ENCODE measurements around the gene SMAP1.

The SMAP1 gene

GRCh38 chr6:70652216-70652615 is 15.5 kb upstream of the SMAP1 start:
- WGBS (ENCODE audit: insufficient coverage, insufficient read length): no CpG with 5 or more reads among the region's 1 CpG
- H3K27ac ChIP-seq (ENCODE audit: low read length): no peak overlapping the region
- H3K27me3 ChIP-seq (ENCODE audit: control insufficient read depth, insufficient read depth, low read length): no peaks in the 10 kb centered on the region
- DNase-seq (ENCODE audit: low read depth, low spot score): no peak
- no peak overlapping the region for H3K4me3 ChIP-seq (ENCODE audit: low read length)
- H3K9me3 ChIP-seq (ENCODE audit: control insufficient read depth, insufficient read depth, low read length): no peaks in the 10 kb centered on the region
- H3K36me3 ChIP-seq (ENCODE audit: control insufficient read depth, insufficient read depth, low read length): no peaks in the 10 kb centered on the region
- no peaks in the 10 kb centered on the region for H3K4me1 ChIP-seq (ENCODE audit: control insufficient read depth, insufficient read depth, low read length)

GRCh38 chr6:70657706-70658105 is 10.0 kb upstream of the SMAP1 start:
- Histone ChIP-seq H3K27me3 (ENCODE audit: control insufficient read depth, insufficient read depth, low read length) (no peaks in the 10 kb centered on the region), H3K36me3 (ENCODE audit: control insufficient read depth, insufficient read depth, low read length) (no peaks in the 10 kb centered on the region), H3K4me3 (ENCODE audit: low read length) (no peak overlapping the region), H3K9me3 (ENCODE audit: control insufficient read depth, insufficient read depth, low read length) (no peaks in the 10 kb centered on the region), H3K27ac (ENCODE audit: low read length) (no peak overlapping the region), H3K4me1 (ENCODE audit: control insufficient read depth, insufficient read depth, low read length) (no peaks in the 10 kb centered on the region)
- no CpG with 5 or more reads among the region's 3 CpGs for WGBS (ENCODE audit: insufficient coverage, insufficient read length)
- no peak for DNase-seq (ENCODE audit: low read depth, low spot score)

GRCh38 chr6:70663881-70664466 is 3.7 kb upstream of the SMAP1 start:
- no peaks in the 10 kb centered on the region for H3K36me3 ChIP-seq (ENCODE audit: control insufficient read depth, insufficient read depth, low read length)
- H3K27me3 ChIP-seq (ENCODE audit: control insufficient read depth, insufficient read depth, low read length): no peaks in the 10 kb centered on the region
- H3K9me3 ChIP-seq (ENCODE audit: control insufficient read depth, insufficient read depth, low read length): no peaks in the 10 kb centered on the region
- H3K4me3 ChIP-seq (ENCODE audit: low read length): no peak overlapping the region
- DNase-seq (ENCODE audit: low read depth, low spot score): no peak
- no peaks in the 10 kb centered on the region for H3K4me1 ChIP-seq (ENCODE audit: control insufficient read depth, insufficient read depth, low read length)
- no peak overlapping the region for H3K27ac ChIP-seq (ENCODE audit: low read length)
- WGBS (ENCODE audit: insufficient coverage, insufficient read length): no CpG with 5 or more reads among the region's 6 CpGs

GRCh38 chr6:70666706-70667105 is 977 bp upstream of the SMAP1 start:
- H3K36me3 ChIP-seq (ENCODE audit: control insufficient read depth, insufficient read depth, low read length): no peaks in the 10 kb centered on the region
- no peak overlapping the region for H3K4me3 ChIP-seq (ENCODE audit: low read length)
- WGBS (ENCODE audit: insufficient coverage, insufficient read length): no CpG with 5 or more reads among the region's 6 CpGs
- no peaks in the 10 kb centered on the region for H3K4me1 ChIP-seq (ENCODE audit: control insufficient read depth, insufficient read depth, low read length)
- H3K9me3 ChIP-seq (ENCODE audit: control insufficient read depth, insufficient read depth, low read length): no peaks in the 10 kb centered on the region
- H3K27me3 ChIP-seq (ENCODE audit: control insufficient read depth, insufficient read depth, low read length): no peaks in the 10 kb centered on the region
- H3K27ac ChIP-seq (ENCODE audit: low read length): no peak overlapping the region
- no peak for DNase-seq (ENCODE audit: low read depth, low spot score)

- Histone ChIP-seq H3K27ac (ENCODE audit: low read length) (no peak overlapping the region), H3K4me1 (ENCODE audit: control insufficient read depth, insufficient read depth, low read length) (no peaks in the 10 kb centered on the region), H3K36me3 (ENCODE audit: control insufficient read depth, insufficient read depth, low read length) (no peaks in the 10 kb centered on the region), H3K4me3 (ENCODE audit: low read length) (peak overlapping the region; percentile 74; the same call in 1 of the 2 replicates), H3K27me3 (ENCODE audit: control insufficient read depth, insufficient read depth, low read length) (no peaks in the 10 kb centered on the region), H3K9me3 (ENCODE audit: control insufficient read depth, insufficient read depth, low read length) (no peaks in the 10 kb centered on the region)
- no CpG with 5 or more reads among the region's 15 CpGs for WGBS (ENCODE audit: insufficient coverage, insufficient read length)
- DNase-seq (ENCODE audit: low read depth, low spot score): no peak
Observed at GRCh38 chr6:70667256-70667710, 400 bp upstream of the SMAP1 start.

GRCh38 chr6:70668499-70668812 is 773 bp downstream of the SMAP1 start:
- Histone ChIP-seq H3K4me3 (ENCODE audit: low read length) (peak overlapping the region; percentile 74; the same call in 1 of the 2 replicates), H3K27me3 (ENCODE audit: control insufficient read depth, insufficient read depth, low read length) (no peaks in the 10 kb centered on the region), H3K36me3 (ENCODE audit: control insufficient read depth, insufficient read depth, low read length) (no peaks in the 10 kb centered on the region), H3K9me3 (ENCODE audit: control insufficient read depth, insufficient read depth, low read length) (no peaks in the 10 kb centered on the region), H3K27ac (ENCODE audit: low read length) (no peak overlapping the region), H3K4me1 (ENCODE audit: control insufficient read depth, insufficient read depth, low read length) (no peaks in the 10 kb centered on the region)
- 100% methylated on average over 1 of the region's 8 CpGs for WGBS (ENCODE audit: insufficient coverage, insufficient read length)
- no peak for DNase-seq (ENCODE audit: low read depth, low spot score)

- Histone ChIP-seq H3K4me3 (ENCODE audit: low read length) (no peak overlapping the region), H3K9me3 (ENCODE audit: control insufficient read depth, insufficient read depth, low read length) (no peaks in the 10 kb centered on the region), H3K27me3 (ENCODE audit: control insufficient read depth, insufficient read depth, low read length) (no peaks in the 10 kb centered on the region), H3K27ac (ENCODE audit: low read length) (no peak overlapping the region), H3K36me3 (ENCODE audit: control insufficient read depth, insufficient read depth, low read length) (no peaks in the 10 kb centered on the region), H3K4me1 (ENCODE audit: control insufficient read depth, insufficient read depth, low read length) (no peaks in the 10 kb centered on the region)
- DNase-seq (ENCODE audit: low read depth, low spot score): no peak
- WGBS (ENCODE audit: insufficient coverage, insufficient read length): 100% methylated on average over 2 of the region's 4 CpGs
Observed at GRCh38 chr6:70669133-70669532, 1.4 kb downstream of the SMAP1 start.

- Histone ChIP-seq H3K9me3 (ENCODE audit: control insufficient read depth, insufficient read depth, low read length) (no peaks in the 10 kb centered on the region), H3K27me3 (ENCODE audit: control insufficient read depth, insufficient read depth, low read length) (no peaks in the 10 kb centered on the region), H3K4me1 (ENCODE audit: control insufficient read depth, insufficient read depth, low read length) (no peaks in the 10 kb centered on the region), H3K36me3 (ENCODE audit: control insufficient read depth, insufficient read depth, low read length) (no peaks in the 10 kb centered on the region), H3K4me3 (ENCODE audit: low read length) (no peak overlapping the region), H3K27ac (ENCODE audit: low read length) (no peak overlapping the region)
- WGBS (ENCODE audit: insufficient coverage, insufficient read length): no CpG with 5 or more reads among the region's 1 CpG
- no peak for DNase-seq (ENCODE audit: low read depth, low spot score)
Observed at GRCh38 chr6:70672549-70672948, 4.9 kb downstream of the SMAP1 start.

- Histone ChIP-seq H3K9me3 (ENCODE audit: control insufficient read depth, insufficient read depth, low read length) (no peaks in the 10 kb centered on the region), H3K4me3 (ENCODE audit: low read length) (no peak overlapping the region), H3K4me1 (ENCODE audit: control insufficient read depth, insufficient read depth, low read length) (no peaks in the 10 kb centered on the region), H3K27ac (ENCODE audit: low read length) (no peak overlapping the region), H3K36me3 (ENCODE audit: control insufficient read depth, insufficient read depth, low read length) (no peaks in the 10 kb centered on the region), H3K27me3 (ENCODE audit: control insufficient read depth, insufficient read depth, low read length) (no peaks in the 10 kb centered on the region)
- WGBS (ENCODE audit: insufficient coverage, insufficient read length): no CpG with 5 or more reads among the region's 2 CpGs
- no peak for DNase-seq (ENCODE audit: low read depth, low spot score)
Observed at GRCh38 chr6:70673054-70673453, 5.4 kb downstream of the SMAP1 start.

- Histone ChIP-seq H3K4me3 (ENCODE audit: low read length) (no peak overlapping the region), H3K36me3 (ENCODE audit: control insufficient read depth, insufficient read depth, low read length) (no peaks in the 10 kb centered on the region), H3K27me3 (ENCODE audit: control insufficient read depth, insufficient read depth, low read length) (no peaks in the 10 kb centered on the region), H3K4me1 (ENCODE audit: control insufficient read depth, insufficient read depth, low read length) (no peaks in the 10 kb centered on the region), H3K27ac (ENCODE audit: low read length) (no peak overlapping the region), H3K9me3 (ENCODE audit: control insufficient read depth, insufficient read depth, low read length) (no peaks in the 10 kb centered on the region)
- no peak for DNase-seq (ENCODE audit: low read depth, low spot score)
- WGBS (ENCODE audit: insufficient coverage, insufficient read length): no CpG with 5 or more reads among the region's 1 CpG
Observed at GRCh38 chr6:70673601-70674000, 5.9 kb downstream of the SMAP1 start.

- H3K9me3 ChIP-seq (ENCODE audit: control insufficient read depth, insufficient read depth, low read length): no peaks in the 10 kb centered on the region
- no CpG with 5 or more reads among the region's 3 CpGs for WGBS (ENCODE audit: insufficient coverage, insufficient read length)
- no peaks in the 10 kb centered on the region for H3K4me1 ChIP-seq (ENCODE audit: control insufficient read depth, insufficient read depth, low read length)
- no peak for DNase-seq (ENCODE audit: low read depth, low spot score)
- no peaks in the 10 kb centered on the region for H3K27me3 ChIP-seq (ENCODE audit: control insufficient read depth, insufficient read depth, low read length)
- no peak overlapping the region for H3K4me3 ChIP-seq (ENCODE audit: low read length)
- no peaks in the 10 kb centered on the region for H3K36me3 ChIP-seq (ENCODE audit: control insufficient read depth, insufficient read depth, low read length)
- H3K27ac ChIP-seq (ENCODE audit: low read length): no peak overlapping the region
Observed at GRCh38 chr6:70675822-70676221, 8.1 kb downstream of the SMAP1 start.
